ENCODE results near the gene RTL3. TPM values are rescaled to one million over a fixed set of nuclear protein-coding genes. Genes with fewer than 3 reads are reported as not detected.

RTL3 gene
- total RNA-seq, 1 donor from 2014 or later: not detected

DNA sequence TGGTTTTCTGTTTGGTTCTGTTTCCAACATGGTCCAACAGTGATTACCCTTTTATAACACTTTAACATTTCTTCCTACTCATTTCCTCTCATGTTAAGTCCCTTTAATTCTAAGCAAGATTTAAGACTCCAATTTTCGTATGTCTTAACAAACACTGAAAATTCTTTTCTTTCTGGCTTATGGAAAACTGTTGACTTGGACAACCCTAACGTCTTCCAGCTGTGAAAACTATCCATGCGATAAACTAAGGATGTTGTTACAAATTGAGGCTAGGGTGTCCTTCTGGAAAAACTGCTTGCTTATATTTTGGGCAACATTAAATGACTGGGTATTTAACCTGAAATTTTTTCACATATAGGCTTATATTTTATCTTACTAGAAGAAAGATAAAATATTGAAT, 33.9 kb upstream of the RTL3 start:
- Histone ChIP-seq H3K27ac (no peak overlapping the region), H3K36me3 (no peaks in the 10 kb centered on the region), H3K4me1 (no peaks in the 10 kb centered on the region), H3K9me3 (no peaks in the 10 kb centered on the region), H3K4me3 (no peak overlapping the region), H3K27me3 (no peaks in the 10 kb centered on the region)
- TF ChIP-seq CTCF (IDR thresholded peaks at IDR 0.05) (no peak), POLR2A (IDR thresholded peaks at IDR 0.05) (no peak), POLR2AphosphoS5 (IDR thresholded peaks at IDR 0.05; ENCODE audit: insufficient read depth in 1 of 2, low read depth in 1 of 2) (no peak)
- DNase-seq (ENCODE audit: extremely low spot score in 2 of 2): no peak
- intact Hi-C loops (cut with DNase I): no loop called here

GRCh38 chrX:78687586-78687985, 28.5 kb upstream of the RTL3 start:
- TF ChIP-seq POLR2AphosphoS5 (IDR thresholded peaks at IDR 0.05; ENCODE audit: insufficient read depth in 1 of 2, low read depth in 1 of 2) (no peak), CTCF (IDR thresholded peaks at IDR 0.05) (no peak), POLR2A (IDR thresholded peaks at IDR 0.05) (no peak)
- Histone ChIP-seq H3K27me3 (no peaks in the 10 kb centered on the region), H3K4me1 (no peaks in the 10 kb centered on the region), H3K36me3 (no peaks in the 10 kb centered on the region), H3K9me3 (no peaks in the 10 kb centered on the region), H3K4me3 (no peak overlapping the region), H3K27ac (no peak overlapping the region)
- DNase-seq (ENCODE audit: extremely low spot score in 2 of 2): no peak
- intact Hi-C loops (cut with DNase I): no loop called here

- Histone ChIP-seq H3K36me3 (no peaks in the 10 kb centered on the region), H3K27me3 (no peaks in the 10 kb centered on the region), H3K27ac (no peak overlapping the region), H3K9me3 (no peaks in the 10 kb centered on the region), H3K4me3 (no peak overlapping the region), H3K4me1 (no peaks in the 10 kb centered on the region)
- DNase-seq (ENCODE audit: extremely low spot score in 2 of 2): no peak
- intact Hi-C loops (cut with DNase I): no loop called here
- TF ChIP-seq CTCF (IDR thresholded peaks at IDR 0.05) (no peak), POLR2A (IDR thresholded peaks at IDR 0.05) (no peak), POLR2AphosphoS5 (IDR thresholded peaks at IDR 0.05; ENCODE audit: insufficient read depth in 1 of 2, low read depth in 1 of 2) (no peak)
Observed at GRCh38 chrX:78673246-78673645, 14.1 kb upstream of the RTL3 start.

DNA sequence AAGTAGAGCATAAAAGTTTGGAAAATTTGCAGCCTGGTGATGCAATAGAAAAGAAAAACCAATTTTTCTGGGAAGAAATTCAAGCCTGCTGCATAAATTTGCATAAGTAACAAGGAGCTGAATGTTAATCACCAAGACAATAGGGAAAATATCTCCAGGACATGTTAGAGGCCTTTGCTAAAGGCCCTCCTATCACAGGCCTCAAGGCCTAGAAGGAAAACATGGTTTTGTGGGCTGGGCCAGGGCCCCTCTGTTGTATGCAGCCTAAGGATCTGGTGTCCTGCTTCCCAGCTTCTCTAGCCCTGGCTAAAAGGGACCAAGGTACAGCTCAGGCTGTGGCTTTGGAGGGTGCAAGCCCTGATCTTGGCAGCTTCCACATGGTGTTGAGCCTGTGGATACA, 6.2 kb upstream of the RTL3 start:
- Histone ChIP-seq H3K4me1 (no peaks in the 10 kb centered on the region), H3K27me3 (no peaks in the 10 kb centered on the region), H3K27ac (no peak overlapping the region), H3K9me3 (no peaks in the 10 kb centered on the region), H3K4me3 (no peak overlapping the region), H3K36me3 (no peaks in the 10 kb centered on the region)
- no peak for DNase-seq (ENCODE audit: extremely low spot score in 2 of 2)
- TF ChIP-seq CTCF (IDR thresholded peaks at IDR 0.05): no peak
- no peak for TF ChIP-seq POLR2A (IDR thresholded peaks at IDR 0.05)
- no peak for TF ChIP-seq POLR2AphosphoS5 (IDR thresholded peaks at IDR 0.05; ENCODE audit: insufficient read depth in 1 of 2, low read depth in 1 of 2)
- intact Hi-C loops (cut with DNase I): no loop called here

DNA sequence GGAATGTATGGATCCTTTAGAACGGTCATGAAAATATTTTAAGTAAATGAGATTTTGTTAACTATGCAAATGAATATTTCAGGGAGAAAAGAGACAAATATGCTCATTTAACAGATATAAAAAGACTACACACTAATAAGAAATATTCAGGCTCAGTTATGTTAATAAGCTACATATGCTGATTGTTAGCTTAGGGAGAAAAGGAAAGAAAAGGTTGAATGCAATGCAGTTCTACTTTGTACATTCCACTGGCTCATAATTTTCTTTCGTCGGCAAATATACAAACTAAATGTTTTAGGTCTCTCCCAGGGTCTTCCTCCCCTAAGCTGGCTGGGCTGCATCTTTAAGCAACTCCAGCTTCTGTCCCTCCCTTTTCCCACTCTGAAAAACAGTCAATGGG, 2.7 kb upstream of the RTL3 start:
- DNase-seq (ENCODE audit: extremely low spot score in 2 of 2): no peak
- intact Hi-C loops (cut with DNase I): no loop called here
- TF ChIP-seq POLR2AphosphoS5 (IDR thresholded peaks at IDR 0.05; ENCODE audit: insufficient read depth in 1 of 2, low read depth in 1 of 2) (no peak), CTCF (IDR thresholded peaks at IDR 0.05) (no peak), POLR2A (IDR thresholded peaks at IDR 0.05) (no peak)
- Histone ChIP-seq H3K36me3 (no peaks in the 10 kb centered on the region), H3K27me3 (no peaks in the 10 kb centered on the region), H3K4me3 (no peak overlapping the region), H3K9me3 (no peaks in the 10 kb centered on the region), H3K27ac (no peak overlapping the region), H3K4me1 (no peaks in the 10 kb centered on the region)

All from vagina (tissue), 2 donors.